GM19351 (cell line): Measurements from ENCODE around the gene GASK1A.

Experiments used
- ATAC-seq: cut with Tn5 transposase; IDR thresholded peaks from one replicate; pipeline ENCODE4 v1.9.1; 2021; ENCODE audit warnings: mild to moderate bottlenecking, moderate library complexity; ENCODE audit not compliant: unreplicated experiment

Gene GASK1A

DNA sequence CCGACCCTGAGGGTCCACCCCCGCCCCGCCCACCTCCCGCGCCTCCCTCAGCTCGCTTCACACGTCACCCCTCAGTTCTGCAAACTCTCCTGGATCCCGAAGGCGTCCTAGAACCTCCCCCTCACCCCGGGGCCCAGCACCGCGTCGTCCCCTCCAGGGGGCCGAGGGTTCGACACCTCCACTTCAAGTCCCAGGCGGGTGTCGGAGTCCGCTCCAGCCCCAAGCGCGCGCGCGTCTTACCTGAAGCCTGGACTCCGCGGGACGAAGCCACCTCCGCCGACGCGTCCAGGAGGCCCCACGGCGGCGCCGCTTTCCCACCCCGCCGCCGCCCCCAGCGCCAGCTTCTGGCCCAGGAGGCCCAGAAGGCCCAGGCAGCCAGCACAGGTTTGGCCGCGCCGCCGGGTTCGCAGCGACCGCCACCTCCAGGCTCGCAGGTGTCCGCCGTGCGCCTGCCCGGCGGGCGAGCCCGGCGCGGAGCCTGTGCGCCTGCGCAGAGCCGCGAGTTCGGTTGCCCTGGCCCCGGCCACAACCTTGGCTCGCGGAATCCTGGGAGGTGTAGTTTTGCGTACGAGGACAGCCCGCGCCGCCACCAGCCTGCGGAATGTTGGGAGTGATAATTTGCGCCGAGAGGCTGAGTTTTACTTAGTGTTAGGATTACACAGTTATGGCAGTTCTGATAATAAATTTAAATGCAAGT is 126.6 kb downstream of the GASK1A start, which contains the start of gene POMGNT2:
POMGNT2 (minus strand) TSS at position 484 of the 697 bp plus-strand sequence. CDS start 24,648 bp downstream, outside the sequence.
- peak; percentile 98 for ATAC-seq

GRCh38 chr3:43106293-43106628 is 127.2 kb downstream of the GASK1A start:
- no peak for ATAC-seq
